HG03460 (cell line): ENCODE data around the gene PHACTR1.

Source experiments
- ATAC-seq: cut with Tn5 transposase; IDR thresholded peaks from one replicate; pipeline ENCODE4 v1.9.1; 2021; ENCODE audit not compliant: unreplicated experiment

PHACTR1 gene

GRCh38 chr6:13013681-13014503 is 297.3 kb downstream of the PHACTR1 start:
- no peak for ATAC-seq

- no peak for ATAC-seq
Measured at GRCh38 chr6:13014504-13015378, 298.2 kb downstream of the PHACTR1 start.

GRCh38 chr6:13015379-13015681 is 298.8 kb downstream of the PHACTR1 start:
- ATAC-seq, result no peak

- no peak for ATAC-seq
Measured at GRCh38 chr6:13024616-13025015, 308.0 kb downstream of the PHACTR1 start.

GRCh38 chr6:13025893-13026499 is 309.4 kb downstream of the PHACTR1 start:
- ATAC-seq, result no peak

GRCh38 chr6:13026557-13026956 is 310.0 kb downstream of the PHACTR1 start:
- ATAC-seq, result no peak

GRCh38 chr6:13027207-13027606 is 310.6 kb downstream of the PHACTR1 start:
- no peak for ATAC-seq

GRCh38 chr6:13030396-13030795 is 313.8 kb downstream of the PHACTR1 start:
- no peak for ATAC-seq

GRCh38 chr6:13032566-13032965 is 316.0 kb downstream of the PHACTR1 start:
- no peak for ATAC-seq

- no peak for ATAC-seq
Measured at GRCh38 chr6:13033145-13033544, 316.6 kb downstream of the PHACTR1 start.

- ATAC-seq, result no peak
Measured at GRCh38 chr6:13034316-13034715, 317.7 kb downstream of the PHACTR1 start.

GRCh38 chr6:13035606-13036005 is 319.0 kb downstream of the PHACTR1 start:
- ATAC-seq, result no peak

- ATAC-seq, result no peak
Measured at GRCh38 chr6:13038315-13038714, 321.7 kb downstream of the PHACTR1 start.

GRCh38 chr6:13038741-13039190 is 322.2 kb downstream of the PHACTR1 start:
- no peak for ATAC-seq

GRCh38 chr6:13044390-13044789 is 327.8 kb downstream of the PHACTR1 start:
- ATAC-seq, result no peak

GRCh38 chr6:13044896-13045295 is 328.3 kb downstream of the PHACTR1 start:
- ATAC-seq, result no peak

- ATAC-seq, result no peak
Measured at GRCh38 chr6:13045676-13046075, 329.1 kb downstream of the PHACTR1 start.

GRCh38 chr6:13046084-13046483 is 329.5 kb downstream of the PHACTR1 start:
- no peak for ATAC-seq

GRCh38 chr6:13048113-13048512 is 331.5 kb downstream of the PHACTR1 start:
- no peak for ATAC-seq

GRCh38 chr6:13049666-13050254 is 333.2 kb downstream of the PHACTR1 start:
- ATAC-seq, result no peak

GRCh38 chr6:13053006-13053461 is 336.5 kb downstream of the PHACTR1 start:
- ATAC-seq, result no peak
